NCI-H2107 (cell line): ENCODE results near the gene RNF220.

ENCODE experiments used
- DNase-seq: peaks from one replicate; lab custom pipeline; 2025; lab: John Stamatoyannopoulos, UW

The RNF220 gene

DNA sequence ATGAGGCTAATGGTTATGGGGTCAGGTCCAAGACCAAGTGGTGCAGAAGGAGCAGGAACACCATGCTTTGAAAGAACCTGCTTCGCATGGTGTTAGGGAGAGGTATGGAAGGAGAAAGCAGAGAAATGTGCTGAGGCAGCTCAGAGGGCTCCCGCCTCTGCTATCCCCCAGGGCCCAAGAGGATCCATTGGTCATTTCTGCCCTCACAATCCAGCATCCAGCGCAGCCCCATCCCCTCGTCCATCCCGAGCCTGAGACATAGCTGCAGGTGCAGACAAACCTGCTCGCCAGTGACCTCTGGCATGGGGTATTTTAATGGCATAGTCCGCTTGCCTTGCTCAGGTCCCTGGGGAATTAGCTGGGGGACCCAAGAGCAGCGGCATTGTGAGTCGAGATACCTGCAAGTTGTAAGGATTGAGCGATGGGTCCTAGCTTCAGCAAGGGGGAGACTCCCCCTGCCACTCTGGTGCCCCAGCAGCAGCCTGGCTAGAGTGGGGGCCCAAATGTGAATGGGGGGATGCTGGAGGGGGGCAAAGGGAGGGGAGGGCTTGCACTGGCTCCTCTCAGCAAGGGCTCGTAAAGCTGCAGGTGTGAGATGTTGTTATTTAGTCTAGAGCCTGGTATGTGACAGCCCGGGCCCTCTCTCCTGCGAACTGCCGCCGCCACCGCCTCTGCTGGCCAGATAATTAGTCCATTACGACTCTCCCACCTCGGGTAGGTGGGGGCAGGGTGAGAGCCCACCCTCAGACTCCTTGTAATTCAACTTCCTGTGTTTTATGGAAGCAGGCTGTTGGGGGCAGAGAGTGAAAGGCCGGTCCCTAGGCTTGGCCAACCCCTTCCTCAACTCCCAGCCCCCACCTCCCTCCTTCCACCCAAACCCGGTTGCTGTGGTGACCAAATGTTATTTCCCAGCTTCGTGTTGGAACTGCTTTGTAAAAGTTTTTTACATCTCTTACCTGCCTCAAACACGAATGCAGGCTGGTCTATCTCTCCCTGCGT lies 118.8 kb downstream of the RNF220 start:
- no peak for DNase-seq

DNA sequence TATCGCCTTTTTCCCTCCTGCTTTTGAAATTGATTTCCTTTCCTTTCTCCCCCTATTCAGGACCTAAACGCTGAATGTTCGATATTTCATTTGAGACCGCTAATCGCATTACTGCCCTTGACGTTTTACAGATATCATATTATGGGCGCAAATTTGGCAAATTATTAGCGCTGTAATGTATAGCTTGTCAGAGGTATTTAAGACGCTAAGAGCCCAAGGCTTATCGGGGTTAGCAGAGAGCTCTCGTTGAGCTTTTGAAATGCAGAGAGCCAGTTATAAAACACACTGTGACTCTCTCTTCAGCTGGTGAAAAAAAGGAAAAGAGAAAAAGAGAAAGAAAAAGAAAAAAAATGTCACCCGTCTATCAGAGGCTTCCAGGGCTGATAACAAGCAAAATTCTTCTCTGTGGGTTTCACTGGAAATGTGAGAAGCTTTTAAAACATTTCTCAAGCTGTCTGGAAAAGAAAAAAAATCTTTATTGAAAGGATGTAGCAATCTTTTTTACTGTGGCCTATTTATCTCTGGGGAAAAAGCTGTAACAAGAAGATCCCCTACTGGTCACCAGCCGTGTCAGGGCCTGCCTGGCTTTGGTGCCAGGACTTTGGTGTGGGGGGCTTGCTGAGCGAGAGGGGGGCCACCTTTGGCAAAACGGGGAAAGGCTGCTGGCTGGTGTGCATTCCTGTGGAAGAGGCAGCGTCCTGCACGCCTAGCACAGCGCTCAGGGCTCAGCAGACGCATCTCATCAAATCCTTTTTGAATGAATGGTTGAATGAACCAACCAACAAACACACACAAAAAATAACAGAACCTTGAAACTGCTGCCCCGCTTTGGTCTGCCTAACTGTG lies 119.8 kb downstream of the RNF220 start:
- no peak for DNase-seq

DNA sequence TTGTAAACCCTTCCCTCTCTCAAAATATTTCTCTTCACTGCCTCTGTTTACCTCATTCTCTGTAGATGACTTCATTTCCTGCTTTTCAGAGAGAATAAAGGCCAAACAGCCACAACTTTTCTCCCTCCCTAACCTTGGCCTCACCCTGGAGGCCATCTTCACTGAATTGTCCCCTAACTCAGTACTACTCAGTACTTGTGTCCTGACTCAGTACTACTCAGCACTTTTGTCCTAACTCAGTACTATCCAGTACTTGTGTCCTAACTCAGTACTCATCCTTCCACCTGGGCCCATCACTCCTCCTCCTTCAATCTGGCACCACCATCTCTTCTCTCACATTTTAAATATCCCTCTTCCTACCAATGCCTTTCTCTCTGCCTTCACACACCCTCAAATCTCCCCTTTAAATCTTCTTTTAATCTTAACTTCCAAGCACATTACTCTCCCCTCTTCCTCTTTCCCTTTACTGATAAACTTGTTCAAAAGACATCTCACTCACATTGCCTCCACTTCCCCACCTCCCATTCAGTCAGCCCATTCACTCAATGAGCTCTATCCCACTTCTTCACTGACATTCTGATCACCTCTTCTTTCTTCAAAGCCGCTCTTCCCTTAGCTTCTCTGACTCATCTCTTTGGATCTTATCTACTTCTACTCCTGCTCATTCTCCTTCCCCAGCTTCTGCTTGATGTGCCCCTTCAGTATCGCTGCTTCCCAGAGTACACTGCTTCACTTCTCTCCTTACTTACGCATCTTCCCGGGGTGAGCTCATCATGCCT lies 121.4 kb downstream of the RNF220 start:
- DNase-seq: no peak

DNA sequence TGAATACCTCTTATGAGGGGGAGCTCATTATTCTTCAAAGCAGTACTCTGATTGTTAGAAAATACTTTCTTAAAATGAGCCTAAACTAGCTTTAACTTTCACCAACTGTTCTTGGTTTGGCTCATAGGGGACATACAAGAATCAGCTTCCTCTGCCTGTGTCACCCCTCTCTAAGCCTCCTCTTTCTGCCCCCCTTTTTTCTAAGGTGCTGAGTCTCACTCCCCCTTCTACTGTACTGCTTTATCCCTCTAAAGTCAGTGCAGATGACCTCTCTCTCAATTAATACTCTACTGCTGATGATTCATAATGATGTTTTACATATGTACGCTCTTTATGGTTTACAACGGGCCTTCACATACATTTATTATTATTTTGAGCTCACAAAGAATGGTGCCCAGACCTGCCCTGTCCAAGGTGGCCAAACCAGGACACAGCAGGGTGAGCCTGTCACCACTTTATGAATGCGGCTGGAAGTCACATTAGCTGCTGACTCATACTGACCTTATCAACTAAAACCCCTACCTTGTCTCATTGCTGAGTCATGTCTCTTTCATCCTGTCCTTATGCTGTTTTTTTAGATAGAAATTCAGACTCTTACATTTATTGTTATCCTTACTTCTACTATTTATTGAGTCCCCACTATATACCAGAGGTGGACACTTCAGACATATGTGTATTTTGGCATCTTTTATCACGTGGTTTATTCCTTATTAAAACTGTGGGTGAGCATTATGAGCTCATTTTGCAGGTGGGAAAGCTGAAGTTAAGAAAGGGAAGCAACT lies 126.9 kb downstream of the RNF220 start:
- DNase-seq: no peak

DNA sequence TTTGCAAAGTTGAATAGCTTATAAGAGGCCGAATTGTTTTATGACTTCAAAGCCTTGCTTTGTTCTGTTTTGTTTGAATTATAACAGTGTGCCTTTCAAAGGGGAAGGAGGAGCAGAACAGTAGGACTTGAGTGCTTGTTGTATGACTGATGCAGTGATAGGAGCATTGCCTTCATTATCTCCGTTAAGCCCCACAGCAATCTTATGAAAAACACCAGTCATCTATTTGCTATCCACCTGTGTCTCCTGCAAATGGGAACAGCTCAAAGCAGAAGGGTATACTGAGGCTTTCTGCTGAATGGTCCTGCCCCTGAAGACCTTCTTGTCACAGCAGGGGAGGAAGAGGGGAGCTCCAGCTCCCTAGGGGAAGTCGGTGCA lies 127.5 kb downstream of the RNF220 start:
- DNase-seq: no peak

DNA sequence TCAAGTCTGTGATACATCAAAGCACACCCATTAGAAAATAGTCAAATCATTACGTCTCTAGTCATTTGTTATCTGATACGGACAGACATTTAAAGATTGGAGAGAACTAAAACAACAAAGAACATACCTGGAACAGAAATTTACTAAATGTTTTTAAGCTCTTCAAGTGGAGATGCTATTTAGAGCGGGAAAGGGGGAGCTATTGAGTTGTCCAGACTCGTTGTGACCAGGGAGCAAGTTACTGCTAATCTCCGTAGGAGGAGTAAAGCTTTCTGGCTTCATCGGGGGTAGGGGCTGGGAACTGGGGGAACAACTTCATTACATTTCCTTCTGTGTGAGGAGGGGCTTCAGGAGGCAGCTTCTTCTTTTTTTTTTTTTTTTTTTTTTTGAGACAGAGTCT lies 129.7 kb downstream of the RNF220 start:
- no peak for DNase-seq

DNA sequence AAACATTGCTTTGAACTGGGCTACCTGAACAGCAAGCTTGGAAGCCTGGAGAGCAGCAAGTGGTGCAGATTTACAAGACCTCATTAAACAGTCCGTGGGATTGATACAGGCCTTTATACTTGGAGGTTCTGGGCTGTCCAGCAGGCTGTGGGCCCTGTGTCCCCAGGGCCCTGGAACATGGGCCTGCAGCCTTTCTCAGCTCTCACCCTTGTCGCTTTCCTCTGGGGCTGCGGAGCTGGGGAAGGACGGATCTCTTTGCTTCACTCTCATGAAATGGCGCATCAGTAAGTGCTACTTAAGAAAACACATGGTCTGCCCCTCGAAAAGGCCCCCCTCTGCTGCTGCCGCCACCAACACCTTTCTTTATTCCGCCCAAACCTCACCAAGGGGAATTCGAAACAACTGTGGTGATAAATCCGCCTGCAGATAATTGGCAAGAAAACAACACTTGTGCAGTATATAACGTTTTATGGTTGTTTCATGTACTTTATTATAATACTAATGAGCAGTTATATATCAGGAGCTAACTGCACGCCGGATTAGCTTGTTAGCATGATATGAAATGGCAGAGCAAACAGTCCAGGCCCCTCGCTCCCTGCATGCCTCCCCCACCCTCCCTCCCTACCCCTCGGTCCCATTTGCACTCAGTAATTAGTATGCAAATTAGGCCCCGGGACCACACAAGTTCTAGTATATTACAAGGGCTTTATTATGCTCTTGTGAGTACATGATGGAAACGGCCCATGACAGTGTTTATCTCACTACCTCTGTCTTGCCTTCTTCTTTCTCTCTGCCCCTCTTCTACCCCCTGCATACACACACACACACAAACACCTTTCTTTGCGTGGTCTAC lies 131.5 kb downstream of the RNF220 start:
- no peak for DNase-seq

DNA sequence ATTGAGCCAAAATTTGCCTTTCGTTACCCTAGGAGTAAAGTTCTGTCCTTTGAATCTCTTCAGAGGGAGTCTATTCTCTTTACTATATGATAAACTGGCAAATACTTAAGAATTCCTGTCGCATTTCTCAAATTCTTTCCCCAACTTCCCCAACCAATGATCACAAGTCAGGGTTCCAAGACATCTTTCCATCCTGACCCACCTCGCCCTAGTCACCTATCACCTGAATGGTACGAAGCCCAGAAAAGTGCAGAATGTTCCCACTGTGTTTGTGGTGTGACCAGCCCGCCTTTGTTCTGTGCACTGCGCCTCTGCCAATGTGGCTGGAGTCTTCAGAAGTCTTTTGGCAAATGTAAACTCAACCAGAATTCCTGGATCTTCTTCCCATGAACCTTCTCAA lies 132.5 kb downstream of the RNF220 start:
- DNase-seq: no peak

DNA sequence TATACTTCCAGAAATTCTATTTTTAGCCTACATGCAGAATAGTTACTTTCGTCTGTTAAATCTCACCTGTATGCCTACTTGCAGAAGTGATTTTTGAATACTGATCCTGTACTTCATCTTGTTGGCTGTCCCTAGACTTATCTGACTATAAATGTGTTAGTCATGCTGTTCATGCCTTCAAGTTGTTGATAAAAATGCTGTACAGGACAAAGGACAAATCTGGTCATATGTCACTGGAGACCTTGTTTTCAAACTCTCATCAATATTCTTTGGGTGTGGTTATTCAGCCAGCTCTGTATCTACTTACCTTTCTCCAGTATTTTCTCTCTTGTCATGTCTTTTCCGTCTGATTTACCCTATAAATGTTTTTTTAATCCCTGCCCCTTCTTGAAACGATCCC lies 132.9 kb downstream of the RNF220 start:
- no peak for DNase-seq

DNA sequence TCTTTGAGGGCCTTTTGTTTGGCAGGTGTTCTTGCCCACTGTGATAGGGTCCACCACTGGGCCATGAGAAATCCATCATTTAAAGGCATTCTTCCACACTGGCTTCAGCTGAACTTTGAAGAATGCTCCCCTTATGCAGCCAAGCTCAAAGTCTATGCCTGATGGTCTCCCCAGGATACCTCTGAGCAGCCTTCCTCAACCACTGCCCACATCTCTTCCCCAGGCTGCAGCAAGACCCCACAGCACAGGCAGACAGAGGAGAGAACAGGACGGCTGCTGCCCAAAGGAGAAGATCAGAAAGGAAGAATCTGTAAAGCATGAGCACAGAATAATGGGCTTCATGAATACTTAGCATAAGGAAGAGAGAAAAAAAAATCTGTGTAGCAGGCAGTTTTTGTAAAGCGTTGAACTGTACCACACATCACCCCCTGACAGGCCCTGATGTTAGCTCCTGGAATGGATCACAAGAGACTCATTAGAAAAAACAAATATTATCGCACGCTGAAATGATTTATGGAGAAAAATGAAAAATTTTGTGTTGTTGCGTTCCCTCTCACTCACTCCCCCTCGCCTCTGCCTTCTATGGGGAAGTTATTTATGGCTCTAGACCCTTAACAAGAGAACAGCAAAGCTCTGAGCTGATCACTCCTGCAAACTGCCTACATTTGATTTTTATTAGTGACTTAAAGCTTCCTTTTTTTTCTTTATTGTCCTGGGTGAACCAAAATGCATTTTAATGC lies 135.1 kb downstream of the RNF220 start:
- DNase-seq: no peak

DNA sequence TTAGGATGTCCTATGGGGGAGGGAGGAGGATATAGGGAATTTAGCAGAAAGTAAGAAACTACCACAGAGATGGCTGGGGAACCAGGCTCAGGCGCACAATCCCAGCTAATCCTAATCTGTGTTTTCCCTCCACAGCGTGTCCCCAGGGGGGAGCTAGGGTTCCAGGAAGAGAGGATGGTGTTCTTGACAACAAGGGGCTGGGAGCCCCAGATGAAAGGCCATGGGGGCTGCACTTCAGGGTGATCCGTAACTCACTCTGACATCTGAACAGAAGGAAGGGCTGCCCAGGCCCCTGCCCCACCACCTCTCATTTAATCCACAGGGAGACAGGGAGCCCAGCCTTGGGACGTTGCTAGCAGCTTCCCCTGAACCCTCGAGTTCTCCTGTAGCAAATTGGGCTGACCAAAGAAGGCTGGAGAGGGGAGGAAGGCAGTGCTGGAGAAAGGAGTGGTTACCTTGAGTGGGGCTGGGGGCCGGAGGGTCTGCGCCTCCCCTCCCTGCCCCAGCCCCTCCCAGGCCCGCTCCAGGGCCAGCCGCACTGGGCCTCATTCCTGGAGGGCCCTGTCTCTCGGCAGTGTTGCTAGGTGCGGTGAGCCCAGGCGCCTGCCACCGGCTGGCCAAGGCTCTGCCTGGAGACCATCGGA lies 137.5 kb downstream of the RNF220 start:
- DNase-seq: no peak

DNA sequence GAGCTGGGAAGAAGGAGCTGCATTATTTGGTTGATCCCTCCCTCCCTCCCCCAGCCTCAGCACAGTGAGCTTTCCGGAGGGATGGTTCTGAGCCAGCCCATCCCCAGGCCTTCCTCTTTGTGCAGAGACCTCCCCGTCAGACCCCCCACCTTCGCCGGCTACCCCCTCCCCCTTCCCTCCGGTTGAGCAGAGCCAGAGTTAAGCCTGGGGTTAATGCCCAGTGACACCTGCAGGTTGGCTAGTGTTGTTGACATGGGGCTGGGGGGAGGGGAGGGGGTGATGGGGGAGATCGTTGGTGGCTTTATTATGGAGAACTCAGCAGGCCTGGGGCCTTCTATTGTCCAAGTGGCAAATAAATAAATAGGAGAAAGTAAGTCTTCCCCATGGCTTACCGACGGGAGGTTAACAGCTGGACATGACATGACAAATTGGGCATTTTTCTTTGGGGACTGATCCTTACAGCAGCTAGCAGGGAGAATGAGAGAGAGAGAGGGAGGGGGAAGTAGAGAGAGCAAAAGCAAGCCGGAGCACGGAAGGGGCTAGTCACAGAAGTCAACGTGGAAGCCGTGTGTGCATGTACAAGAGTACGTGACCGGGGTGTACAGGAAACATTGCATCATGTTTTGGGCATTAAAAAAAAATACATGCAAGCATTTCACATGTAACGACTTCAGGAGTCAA lies 138.1 kb downstream of the RNF220 start:
- DNase-seq: no peak

DNA sequence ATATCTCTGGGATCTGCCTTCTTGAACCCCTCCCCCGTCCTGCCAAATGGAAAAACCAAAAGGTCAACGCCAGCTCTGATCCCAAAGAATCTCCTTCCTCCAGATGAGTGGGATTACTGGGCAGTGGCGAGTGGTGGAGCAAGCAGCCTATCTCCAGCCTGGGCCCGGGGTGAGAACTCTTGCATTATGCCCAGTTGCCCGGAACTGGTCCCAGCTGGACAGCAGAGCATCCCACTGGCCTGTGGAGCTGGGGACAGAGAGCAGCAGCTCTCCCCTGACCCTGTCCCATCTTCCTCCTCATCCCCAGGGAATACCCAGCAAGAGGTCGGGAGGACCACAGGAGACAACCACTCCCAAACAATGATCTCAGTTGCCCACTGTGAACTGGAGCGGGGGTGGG lies 138.7 kb downstream of the RNF220 start:
- DNase-seq: no peak

DNA sequence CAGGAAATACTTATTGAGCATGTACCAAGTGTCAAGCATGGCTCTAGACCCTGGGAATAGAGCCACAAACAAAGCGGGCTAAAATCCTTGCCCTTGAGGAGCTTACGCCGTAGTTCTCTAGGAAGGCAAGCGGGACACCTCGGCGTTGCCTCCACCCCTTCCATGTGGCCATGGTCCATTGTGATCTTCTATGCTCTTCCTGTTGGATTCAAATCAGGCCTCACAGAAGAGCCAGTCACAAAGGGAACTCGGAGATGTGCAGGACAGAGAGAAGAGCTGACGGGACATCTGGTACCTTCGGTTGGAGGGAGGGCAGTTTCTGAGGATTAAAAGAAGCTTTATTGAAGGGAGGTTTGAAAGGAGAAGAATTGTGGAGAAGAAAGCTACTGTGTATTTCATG lies 139.9 kb downstream of the RNF220 start:
- no peak for DNase-seq

DNA sequence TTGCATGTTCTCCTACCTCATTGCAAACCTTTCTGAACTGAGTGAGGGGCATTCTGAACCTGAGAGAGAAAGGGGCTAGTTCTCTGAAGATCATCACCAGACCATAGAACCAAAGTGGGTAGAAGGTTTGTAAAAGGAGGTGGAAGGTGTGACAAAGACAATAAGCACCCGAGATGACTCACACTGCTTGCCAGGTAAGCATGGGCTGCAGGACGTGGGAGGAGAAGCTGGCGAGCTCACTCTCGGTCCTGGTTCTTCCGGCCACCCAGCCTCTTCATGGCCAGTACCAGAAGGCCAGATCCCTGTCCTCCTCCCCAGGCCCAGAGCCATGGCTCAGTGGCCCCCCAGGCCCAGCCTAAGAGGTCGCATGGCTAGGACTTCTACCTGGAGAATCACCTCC lies 140.9 kb downstream of the RNF220 start:
- no peak for DNase-seq

DNA sequence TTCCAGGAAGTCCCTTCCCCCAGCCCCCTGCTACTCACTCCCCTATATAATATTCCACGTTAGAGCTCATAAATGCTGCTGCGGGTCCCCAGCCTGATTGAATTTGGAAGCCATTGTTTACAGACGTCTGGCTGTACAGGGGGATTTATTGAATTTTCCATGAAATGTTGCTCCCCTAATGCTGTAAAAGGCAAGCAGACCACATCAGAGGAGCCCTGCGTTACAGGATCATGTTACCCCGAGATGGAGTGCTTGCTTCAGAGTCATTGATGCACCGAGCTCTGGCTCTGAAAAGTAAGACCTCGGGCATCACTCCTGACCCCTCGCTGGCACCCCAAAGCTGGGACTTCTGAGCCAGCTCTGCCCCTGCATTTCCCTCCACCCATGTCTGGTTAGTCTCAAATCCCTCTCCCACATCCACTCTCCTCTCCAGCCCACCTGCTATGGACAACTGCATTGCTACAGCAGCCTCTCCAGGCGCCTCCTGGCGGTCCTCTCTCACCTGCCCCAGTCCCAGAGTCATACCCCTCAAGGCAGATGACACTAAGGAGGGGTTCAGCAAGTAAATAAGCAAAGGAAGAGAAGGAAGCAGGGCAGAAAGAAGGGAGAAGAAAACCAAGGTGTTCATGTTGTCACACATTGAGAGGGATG lies 141.5 kb downstream of the RNF220 start:
- no peak for DNase-seq

DNA sequence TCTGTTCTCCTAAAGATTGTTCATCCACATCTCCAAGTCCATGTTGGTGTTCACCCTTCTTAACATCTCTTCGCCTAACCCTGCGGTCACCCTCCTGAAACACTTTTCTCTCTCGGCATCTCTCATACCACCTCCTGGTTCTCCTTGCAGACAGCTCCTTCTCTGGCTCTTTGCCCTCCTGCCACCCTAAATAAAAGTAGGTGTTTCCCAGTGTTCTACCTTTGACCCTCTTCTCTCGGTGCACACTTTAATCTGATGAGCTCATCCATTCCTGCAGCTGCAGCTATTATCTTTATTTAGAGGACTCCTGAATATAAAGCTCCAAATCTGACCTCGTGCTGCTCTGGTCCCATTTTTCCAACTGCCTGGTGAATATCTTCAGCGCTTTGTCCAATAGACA lies 142.3 kb downstream of the RNF220 start:
- DNase-seq: no peak

DNA sequence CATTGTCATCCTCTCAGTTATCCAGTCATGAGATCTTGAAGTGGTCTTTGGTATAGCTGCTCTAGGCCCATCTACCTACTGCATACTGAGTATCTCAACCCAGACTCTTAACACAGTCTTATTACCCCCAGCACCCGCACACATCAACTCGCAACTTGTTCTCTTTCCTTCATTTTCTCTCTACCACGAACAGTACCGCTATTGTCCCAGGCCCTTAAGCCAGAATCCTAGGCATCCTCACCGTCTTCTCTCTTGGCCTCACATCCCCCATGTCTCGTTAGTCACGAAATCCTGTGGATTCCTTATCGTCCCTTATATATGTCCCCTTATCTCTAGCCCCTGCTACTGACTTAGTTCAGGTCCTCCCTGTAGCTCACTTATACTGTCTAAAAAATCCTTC lies 142.8 kb downstream of the RNF220 start:
- DNase-seq: no peak
